HEK293T (cell line): Measurements from ENCODE around the gene ULK3.

Source experiments
- BHLHE40 ChIP-seq: fragments of 450-650 bp; IDR thresholded peaks from 2 replicates; pipeline ENCODE4 v1.6.1; 2016; ENCODE audit warnings: mild to moderate bottlenecking, moderate library complexity, borderline replicate concordance
- FOXA1 ChIP-seq: fragments of 450-650 bp; IDR thresholded peaks from 2 replicates; pipeline ENCODE4 v1.6.1; 2016; ENCODE audit warnings: mild to moderate bottlenecking
- FOXK2 ChIP-seq: fragments of 450-650 bp; IDR thresholded peaks from 2 replicates; pipeline ENCODE4 v1.6.1; 2016; ENCODE audit warnings: mild to moderate bottlenecking
- FOXM1 ChIP-seq: fragments of 450-650 bp; IDR thresholded peaks from 2 replicates; pipeline ENCODE4 v1.6.1; 2017; ENCODE audit warnings: mild to moderate bottlenecking, borderline replicate concordance
- HDGF ChIP-seq: fragments of 450-650 bp; IDR thresholded peaks from 2 replicates; pipeline ENCODE4 v1.6.1; 2017; ENCODE audit warnings: antibody characterized with exemption, borderline replicate concordance
- L3MBTL2 ChIP-seq: fragments of 450-650 bp; conservative IDR thresholded peaks from 2 replicates; pipeline ENCODE4 v1.6.1; 2016; ENCODE audit warnings: mild to moderate bottlenecking
- LEF1 ChIP-seq: fragments of 450-650 bp; IDR thresholded peaks from 2 replicates; pipeline ENCODE4 v1.6.1; 2017; ENCODE audit warnings: mild to moderate bottlenecking, borderline replicate concordance
- NFRKB ChIP-seq: fragments of 450-650 bp; IDR thresholded peaks from 2 replicates; pipeline ENCODE4 v1.6.1; 2016; ENCODE audit warnings: mild to moderate bottlenecking, moderate library complexity
- PKNOX1 ChIP-seq: fragments of 450-650 bp; IDR thresholded peaks from 2 replicates; pipeline ENCODE4 v1.6.1; 2016
- SP1 ChIP-seq: fragments of 450-650 bp; IDR thresholded peaks from 2 replicates; pipeline ENCODE4 v1.6.1; 2017
- SUZ12 ChIP-seq: fragments of 450-650 bp; IDR thresholded peaks from 2 replicates; pipeline ENCODE4 v1.6.1; 2016; ENCODE audit warnings: mild to moderate bottlenecking
- TARDBP ChIP-seq: fragments of 450-650 bp; IDR thresholded peaks from 2 replicates; pipeline ENCODE4 v1.6.1; 2016
- ZNF384 ChIP-seq: fragments of 450-650 bp; IDR thresholded peaks from 2 replicates; pipeline ENCODE4 v1.6.1; 2016

GRCh38 chr15:74827614-74828013 lies 15.3 kb downstream of the ULK3 start:
- no peak for TF ChIP-seq LEF1
- TF ChIP-seq FOXK2 = no peak
- TF ChIP-seq NFRKB = no peak
- TF ChIP-seq SP1 = no peak
- no peak for TF ChIP-seq HDGF
- no peak for TF ChIP-seq SUZ12
- TF ChIP-seq TARDBP = no peak
- no peak for TF ChIP-seq FOXM1
- TF ChIP-seq PKNOX1 = no peak
- no peak for TF ChIP-seq FOXA1
- no peak for TF ChIP-seq BHLHE40
- TF ChIP-seq L3MBTL2 = no peak
- no peak for TF ChIP-seq ZNF384
